HS-5 (cell line): Measurements from ENCODE around the gene B4GALT7.
"Not testable (repeated sequence)": the region's sequence is repeated elsewhere in the genome, so short reads cannot be mapped to it uniquely, and the experiment has no call there.

Source experiments
- DNase-seq: peaks from one replicate; pipeline ENCODE4 v3.0.0-alpha.2; 2012; ENCODE audit warnings: low read depth

Gene B4GALT7

GRCh38 chr5:177609076-177610059 lies 9.4 kb downstream of the B4GALT7 start:
- no peak for DNase-seq

- no peak for DNase-seq
These were observed 10.3 kb downstream of the B4GALT7 start for GRCh38 chr5:177610131-177610769.

GRCh38 chr5:177610770-177611445 lies 11.0 kb downstream of the B4GALT7 start:
- no peak for DNase-seq

- DNase-seq: no peak
These were observed 11.7 kb downstream of the B4GALT7 start for GRCh38 chr5:177611446-177612214.

- no peak for DNase-seq
These were observed 12.3 kb downstream of the B4GALT7 start for GRCh38 chr5:177612215-177612673.

- no peak for DNase-seq
These were observed 20.6 kb downstream of the B4GALT7 start for GRCh38 chr5:177620560-177620959.

- not testable (repeated sequence) for DNase-seq
These were observed 24.2 kb downstream of the B4GALT7 start for GRCh38 chr5:177624172-177624571.

GRCh38 chr5:177630186-177630585 lies 30.3 kb downstream of the B4GALT7 start:
- not testable (repeated sequence) for DNase-seq

GRCh38 chr5:177634912-177635311 lies 35.0 kb downstream of the B4GALT7 start:
- DNase-seq: not testable (repeated sequence)

GRCh38 chr5:177645462-177645861 lies 45.5 kb downstream of the B4GALT7 start:
- DNase-seq: not testable (repeated sequence)

- DNase-seq: not testable (repeated sequence)
These were observed 51.3 kb downstream of the B4GALT7 start for GRCh38 chr5:177651235-177651634.

- DNase-seq: not testable (repeated sequence)
These were observed 57.9 kb downstream of the B4GALT7 start for GRCh38 chr5:177657846-177658245.

GRCh38 chr5:177658542-177658941 lies 58.6 kb downstream of the B4GALT7 start:
- DNase-seq: not testable (repeated sequence)
